SKM-1 (cell line): Measurements from ENCODE around the gene TBKBP1.

ENCODE experiments used
- DNase-seq: peaks from one replicate; lab custom pipeline; 2025; ENCODE audit not compliant: unreplicated experiment; lab: John Stamatoyannopoulos, UW

TBKBP1 gene

GRCh38 chr17:47693731-47694580 is at the start of gene TBKBP1:
Gene TBKBP1, plus strand, starts transcription at chr17:47694161. Its CDS starts 1,952 bp downstream, at chr17:47696113.
- peak; percentile 18 for DNase-seq

- DNase-seq, result peak; percentile 51
These were observed 49.6 kb upstream of the TBKBP1 start for GRCh38 chr17:47644324-47644723.

- peak; percentile 99 for DNase-seq
These were observed 44.6 kb upstream of the TBKBP1 start, which contains the start of gene KPNB1 for GRCh38 chr17:47649153-47649971. Gene KPNB1, plus strand, starts transcription at chr17:47649919. Its CDS starts 326 bp downstream, at chr17:47650245.

GRCh38 chr17:47649972-47650524 is 43.9 kb upstream of the TBKBP1 start:
- DNase-seq, result peak; percentile 56

DNA sequence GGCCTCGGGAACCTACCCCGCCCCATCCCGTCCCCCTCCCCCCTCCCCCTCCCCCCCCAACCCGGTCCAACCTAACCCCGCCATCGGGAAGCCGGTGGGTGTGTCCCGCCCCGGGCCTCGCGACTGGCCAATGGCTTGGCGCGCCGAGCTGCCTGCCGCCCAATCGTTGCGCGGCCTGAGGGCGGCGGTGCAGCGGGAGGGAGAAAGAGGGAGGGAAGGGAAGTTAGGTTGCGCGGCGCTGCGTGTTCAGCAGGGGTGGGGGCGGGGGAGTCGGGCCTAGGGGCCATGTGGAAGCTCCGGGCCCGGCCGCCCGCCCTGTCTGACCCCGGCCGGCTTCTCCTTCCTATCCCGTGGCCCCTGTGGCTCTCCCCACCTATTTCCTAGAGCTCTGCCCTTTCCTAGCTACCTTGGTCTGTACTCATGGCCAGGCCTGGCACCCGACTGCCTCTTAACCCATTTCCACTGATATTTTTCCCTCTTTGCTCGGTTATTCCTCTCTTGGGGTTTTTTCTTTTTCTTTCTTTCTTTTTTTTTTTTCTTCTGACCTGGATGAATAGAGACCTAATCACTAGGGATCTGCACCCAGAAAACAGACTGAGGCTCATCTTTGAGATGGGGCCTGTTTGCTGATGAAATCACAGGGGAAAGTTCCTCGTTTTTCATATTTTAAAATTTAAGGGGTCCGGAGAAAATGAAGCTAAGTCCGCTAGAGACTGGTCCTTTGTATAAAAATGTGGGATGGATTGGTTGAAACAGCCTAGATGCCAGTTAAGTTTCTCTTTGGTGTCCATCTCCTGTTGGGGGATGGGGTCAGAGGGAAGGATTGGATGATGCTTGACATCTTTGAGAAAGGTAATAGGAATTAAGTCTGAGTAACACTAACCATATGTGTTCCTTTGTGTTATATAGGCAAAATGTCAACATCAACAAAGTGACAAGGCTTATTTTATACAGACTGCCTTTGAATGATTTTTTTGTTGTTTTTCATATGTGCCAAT is 43.1 kb upstream of the TBKBP1 start:
- peak; percentile 90 for DNase-seq

DNA sequence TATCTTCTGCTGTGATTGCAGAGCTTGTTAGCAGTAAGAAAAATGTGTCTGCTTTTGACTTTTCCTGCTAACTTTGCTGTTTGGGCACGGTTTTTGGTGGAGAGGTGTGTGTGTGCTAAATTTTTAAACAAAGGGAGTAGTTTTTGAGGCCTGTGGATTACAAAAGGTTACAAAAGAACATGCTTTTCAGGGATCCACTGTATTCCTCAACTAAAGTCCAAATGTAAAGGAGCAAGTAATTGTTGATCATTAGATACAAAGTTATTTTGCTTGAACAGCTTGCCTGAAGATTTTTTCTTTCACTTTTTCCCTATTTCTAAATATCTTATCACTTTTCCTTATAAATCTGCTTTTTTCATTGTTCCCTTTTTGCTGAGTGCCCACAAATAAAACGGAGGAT is 42.3 kb upstream of the TBKBP1 start:
- no peak for DNase-seq

DNA sequence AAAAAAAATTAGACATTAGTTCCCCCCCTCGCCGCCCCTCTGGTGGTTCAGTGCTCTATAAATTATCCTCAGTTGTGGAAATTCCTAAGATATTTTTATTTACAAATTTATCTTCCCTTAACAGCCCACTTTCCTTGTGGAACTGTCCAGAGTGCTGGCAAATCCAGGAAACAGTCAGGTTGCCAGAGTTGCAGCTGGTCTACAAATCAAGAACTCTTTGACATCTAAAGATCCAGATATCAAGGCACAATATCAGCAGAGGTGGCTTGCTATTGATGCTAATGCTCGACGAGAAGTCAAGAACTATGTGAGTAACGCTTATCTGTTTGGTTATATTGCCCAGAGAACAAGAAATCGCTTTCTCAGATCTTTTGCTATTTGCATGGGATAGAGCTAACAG is 41.4 kb upstream of the TBKBP1 start:
- no peak for DNase-seq

- no peak for DNase-seq
These were observed 40.5 kb upstream of the TBKBP1 start for GRCh38 chr17:47653442-47653841.

DNA sequence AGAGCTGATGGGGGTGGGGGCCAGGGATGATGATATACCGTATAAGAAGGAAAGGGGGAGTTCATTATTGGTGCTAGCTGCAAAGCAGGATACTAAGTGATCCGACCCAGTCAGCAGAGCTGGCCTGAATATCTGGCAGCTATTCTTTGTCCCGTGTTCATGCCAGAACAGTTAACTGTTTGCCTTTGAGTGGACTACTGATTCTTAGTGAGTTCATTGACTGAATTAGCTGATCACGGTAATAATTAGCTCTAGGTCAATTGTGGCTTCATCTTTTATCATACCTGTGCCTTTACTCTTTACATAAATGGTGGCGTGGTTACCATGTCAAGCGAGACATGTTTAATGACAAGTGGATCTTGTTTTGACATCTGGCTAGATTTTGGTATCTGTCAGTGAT is 39.0 kb upstream of the TBKBP1 start:
- DNase-seq, result no peak

GRCh38 chr17:47660064-47660492 is 33.9 kb upstream of the TBKBP1 start:
- DNase-seq, result no peak

DNA sequence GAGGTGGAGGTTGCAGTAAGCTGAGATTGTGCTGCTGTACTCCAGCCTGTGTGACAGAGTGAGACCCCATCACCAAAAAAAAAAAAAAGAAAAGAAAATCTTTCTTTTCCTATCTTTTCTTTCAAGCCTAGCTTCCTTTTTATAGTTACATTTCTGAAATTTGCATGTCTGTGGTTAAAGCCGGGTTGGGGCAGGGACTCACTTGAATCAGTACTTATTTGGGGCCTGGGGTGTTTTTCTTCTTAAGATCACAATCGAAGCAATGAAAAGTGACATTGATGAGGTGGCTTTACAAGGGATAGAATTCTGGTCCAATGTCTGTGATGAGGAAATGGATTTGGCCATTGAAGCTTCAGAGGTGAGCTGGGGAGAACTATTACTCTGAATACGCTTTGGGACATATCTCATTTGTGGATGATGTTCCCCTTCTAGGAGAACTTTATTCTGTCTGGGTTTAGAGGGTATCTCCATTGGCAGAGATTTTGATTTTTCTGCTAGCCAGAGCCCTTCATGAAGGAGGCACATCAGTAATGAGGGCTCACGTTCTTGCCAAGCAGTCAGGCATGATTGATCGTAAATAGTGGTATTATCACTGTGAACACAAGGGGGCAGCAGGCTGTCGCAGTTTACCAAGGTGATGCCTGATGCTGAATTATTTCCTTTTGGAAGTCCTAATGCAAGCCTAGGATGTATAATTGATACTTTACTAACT is 29.9 kb upstream of the TBKBP1 start:
- DNase-seq, result peak; percentile 24

DNA sequence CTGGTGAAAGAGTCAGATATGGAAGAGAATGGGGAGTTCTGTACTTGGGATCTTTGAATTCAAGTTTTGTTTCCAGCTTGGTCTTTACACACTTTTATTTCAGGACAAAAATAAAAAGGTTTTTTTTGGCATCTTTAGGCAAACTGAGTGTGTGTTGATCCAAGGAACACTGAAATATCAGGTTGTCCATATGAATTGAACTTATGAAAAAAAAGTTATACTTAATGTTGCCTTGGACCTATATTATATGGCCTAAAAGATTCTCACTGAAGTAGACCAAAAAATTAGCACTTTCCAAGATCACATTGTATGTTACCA is 29.4 kb upstream of the TBKBP1 start:
- DNase-seq, result no peak

DNA sequence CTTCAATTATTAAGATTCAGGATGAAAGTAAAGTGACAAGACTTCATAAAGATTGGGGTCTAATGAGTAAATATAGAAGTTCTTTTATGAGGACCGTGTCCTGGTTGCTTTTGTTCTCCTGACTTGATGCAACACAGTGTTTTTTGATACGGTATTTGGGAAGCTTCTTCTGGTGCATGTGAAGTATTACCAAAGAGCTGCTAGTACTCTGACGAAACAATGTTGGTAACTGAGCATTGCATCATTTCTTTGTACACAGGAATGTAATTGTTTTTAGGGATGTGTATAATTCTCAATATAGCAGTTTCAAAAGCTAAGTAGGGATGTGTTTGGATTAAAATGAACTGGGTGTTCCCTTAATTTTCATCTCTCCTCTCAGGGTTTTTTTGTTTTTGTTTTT is 28.3 kb upstream of the TBKBP1 start:
- DNase-seq, result peak; percentile 28

- DNase-seq, result no peak
These were observed 24.9 kb upstream of the TBKBP1 start for GRCh38 chr17:47669081-47669480.

- DNase-seq, result peak; percentile 51
These were observed 23.9 kb upstream of the TBKBP1 start for GRCh38 chr17:47670064-47670463.

DNA sequence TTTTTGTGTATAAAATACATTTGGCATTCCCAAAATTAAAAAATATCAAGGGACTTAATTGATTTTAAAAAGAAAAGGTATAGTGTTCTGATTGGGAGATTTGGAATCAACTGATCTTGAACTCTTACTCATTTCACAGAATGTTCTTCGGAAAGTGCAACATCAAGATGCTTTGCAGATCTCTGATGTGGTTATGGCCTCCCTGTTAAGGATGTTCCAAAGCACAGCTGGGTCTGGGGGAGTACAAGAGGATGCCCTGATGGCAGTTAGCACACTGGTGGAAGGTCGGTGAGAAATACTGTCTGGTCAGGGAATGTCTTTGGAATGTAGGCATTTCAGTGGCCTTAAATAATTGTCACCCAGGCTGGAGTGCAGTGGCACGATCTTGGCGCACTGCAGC is 19.5 kb upstream of the TBKBP1 start:
- DNase-seq, result no peak

GRCh38 chr17:47675380-47676198 is 18.4 kb upstream of the TBKBP1 start:
- DNase-seq, result no peak

GRCh38 chr17:47676199-47676472 is 17.8 kb upstream of the TBKBP1 start:
- DNase-seq, result no peak

GRCh38 chr17:47676510-47677165 is 17.3 kb upstream of the TBKBP1 start:
- DNase-seq, result no peak
